Hepatocyte (in vitro differentiated cells): Measurements from ENCODE around the gene NRG2. TPM values are rescaled to one million over a fixed set of nuclear protein-coding genes. Genes with fewer than 3 reads are reported as not detected.

ENCODE experiments used
- DNase-seq: peaks from one replicate; pipeline ENCODE4 v3.0.0-alpha.2; 2016; ENCODE audit warnings: low spot score
- H2AFZ ChIP-seq: fragments of 200-600 bp; sonication (generic); 2 replicates; pipeline ENCODE4 v1.6.0; 2016; ENCODE audit warnings: antibody characterized with exemption, mild to moderate bottlenecking
- H3K27ac ChIP-seq: fragments of 200-600 bp; sonication (generic); 2 replicates; pipeline ENCODE4 v1.5.1; 2016; ENCODE audit warnings: mild to moderate bottlenecking
- H3K27me3 ChIP-seq: fragments of 200-600 bp; sonication (generic); 2 replicates; pipeline ENCODE4 v1.6.1; 2016
- H3K36me3 ChIP-seq: fragments of 200-600 bp; sonication (generic); replicated peaks from 2 replicates; pipeline ENCODE4 v1.5.1; 2016; ENCODE audit warnings: low read depth; ENCODE audit not compliant: insufficient read depth
- H3K4me1 ChIP-seq: fragments of 200-600 bp; sonication (generic); 2 replicates; pipeline ENCODE4 v1.5.1; 2016; ENCODE audit warnings: mild to moderate bottlenecking, moderate library complexity; ENCODE audit not compliant: insufficient read depth
- H3K4me2 ChIP-seq: fragments of 200-600 bp; sonication (generic); 2 replicates; pipeline ENCODE4 v1.6.0; 2016
- H3K4me3 ChIP-seq: fragments of 200-600 bp; sonication (generic); 2 replicates; pipeline ENCODE4 v1.5.1; 2016; ENCODE audit warnings: mild to moderate bottlenecking
- H3K79me2 ChIP-seq: fragments of 200-600 bp; sonication (generic); 2 replicates; pipeline ENCODE4 v1.6.0; 2017; ENCODE audit warnings: mild to moderate bottlenecking
- H3K9me2 ChIP-seq: fragments of 200-600 bp; sonication (generic); replicated peaks from 2 replicates; pipeline ENCODE4 v1.6.0; 2017; ENCODE audit warnings: mild to moderate bottlenecking; ENCODE audit not compliant: insufficient read depth
- H3K9me3 ChIP-seq: fragments of 200-600 bp; sonication (generic); 2 replicates; pipeline ENCODE4 v1.5.1; 2016; ENCODE audit warnings: low read depth, mild to moderate bottlenecking
- H4K20me1 ChIP-seq: fragments of 200-600 bp; sonication (generic); 2 replicates; pipeline ENCODE4 v1.6.0; 2016; ENCODE audit warnings: mild to moderate bottlenecking; ENCODE audit not compliant: insufficient read depth, poor library complexity, severe bottlenecking
- EZH2 ChIP-seq: fragments of 200-600 bp; sonication (generic); IDR thresholded peaks from 2 replicates; pipeline ENCODE4 v1.6.1; 2016; ENCODE audit warnings: antibody characterized with exemption, mild to moderate bottlenecking, borderline replicate concordance
- EZH2phosphoT487 ChIP-seq: fragments of 200-600 bp; sonication (generic); IDR thresholded peaks from one replicate; pipeline ENCODE4 v1.6.1; 2018; ENCODE audit warnings: antibody characterized with exemption, mild to moderate bottlenecking, low read depth, moderate library complexity; ENCODE audit not compliant: unreplicated experiment, severe bottlenecking
- WGBS: methylation state at CpG from one replicate; pipeline ENCODE4 v1.1.6; 2016; ENCODE audit warnings: low lambda C conversion rate; ENCODE audit errors: missing lambda C conversion rate; 5-methylcytosine and 5-hydroxymethylcytosine counted together
- polyA plus RNA-seq: library from polyadenylated mRNA; unstranded; fragments of >200 nt; fragmentation: Nextera tagmentation; extraction: Ambion mirVana; gene quantifications from 2 replicates; pipeline ENCODE4 v1.2.1, GENCODE V29; 2016
- total RNA-seq: library from RNA; depleted of rRNA; stranded (reverse); fragments of >200 nt; gene quantifications from 2 replicates; pipeline ENCODE4 v1.2.3, GENCODE V29; 2014
- TF ChIP-seq, protein P1 (sequence below): fragments of 200-600 bp; sonication (generic); IDR thresholded peaks from 2 replicates; pipeline ENCODE4 v1.5.1; 2016; ENCODE audit warnings: antibody characterized with exemption, mild to moderate bottlenecking; ENCODE audit not compliant: poor library complexity

The NRG2 gene
- total and polyA plus RNA-seq, 2 experiments from 2014 or later = 1.4 to 1.5 TPM

DNA sequence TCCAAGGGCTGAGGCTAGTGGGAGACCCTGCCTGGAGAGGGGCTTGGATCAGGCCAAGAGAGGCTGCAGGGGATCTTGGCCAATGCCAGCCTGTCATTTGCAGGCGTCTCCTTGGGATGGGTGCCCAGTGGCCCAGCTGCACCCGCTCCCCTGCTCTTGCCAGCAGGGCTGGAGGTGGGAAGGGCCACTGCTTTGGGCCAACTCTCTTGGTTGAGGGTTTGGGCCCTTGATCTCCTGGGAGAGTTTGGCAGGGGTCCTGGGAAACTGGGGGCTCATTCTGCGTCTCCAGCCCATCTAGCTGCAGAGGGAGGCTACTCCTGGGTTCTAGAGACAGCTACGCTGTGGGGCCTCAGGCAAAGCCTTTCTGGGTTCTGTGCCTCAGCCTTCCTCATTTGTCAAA, 237.0 kb downstream of the NRG2 start:
- Histone ChIP-seq H3K4me3 (no peak overlapping the region), H2AFZ (no peak overlapping the region), H3K27ac (no peak overlapping the region), H3K79me2 (no peaks in the 10 kb centered on the region), H3K4me2 (no peak overlapping the region), H3K27me3 (peaks cover 29% of the 10 kb centered on the region), H3K9me2 (no peaks in the 10 kb centered on the region), H3K36me3 (no peaks in the 10 kb centered on the region), H3K4me1 (no peaks in the 10 kb centered on the region), H3K9me3 (no peaks in the 10 kb centered on the region), H4K20me1 (no peaks in the 10 kb centered on the region)
- DNase-seq = no peak
- TF ChIP-seq EZH2 = no peak
- no peak for TF ChIP-seq EZH2phosphoT487
- TF ChIP-seq, protein P1, sequence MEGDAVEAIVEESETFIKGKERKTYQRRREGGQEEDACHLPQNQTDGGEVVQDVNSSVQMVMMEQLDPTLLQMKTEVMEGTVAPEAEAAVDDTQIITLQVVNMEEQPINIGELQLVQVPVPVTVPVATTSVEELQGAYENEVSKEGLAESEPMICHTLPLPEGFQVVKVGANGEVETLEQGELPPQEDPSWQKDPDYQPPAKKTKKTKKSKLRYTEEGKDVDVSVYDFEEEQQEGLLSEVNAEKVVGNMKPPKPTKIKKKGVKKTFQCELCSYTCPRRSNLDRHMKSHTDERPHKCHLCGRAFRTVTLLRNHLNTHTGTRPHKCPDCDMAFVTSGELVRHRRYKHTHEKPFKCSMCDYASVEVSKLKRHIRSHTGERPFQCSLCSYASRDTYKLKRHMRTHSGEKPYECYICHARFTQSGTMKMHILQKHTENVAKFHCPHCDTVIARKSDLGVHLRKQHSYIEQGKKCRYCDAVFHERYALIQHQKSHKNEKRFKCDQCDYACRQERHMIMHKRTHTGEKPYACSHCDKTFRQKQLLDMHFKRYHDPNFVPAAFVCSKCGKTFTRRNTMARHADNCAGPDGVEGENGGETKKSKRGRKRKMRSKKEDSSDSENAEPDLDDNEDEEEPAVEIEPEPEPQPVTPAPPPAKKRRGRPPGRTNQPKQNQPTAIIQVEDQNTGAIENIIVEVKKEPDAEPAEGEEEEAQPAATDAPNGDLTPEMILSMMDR = no peak
- 91% methylated on average over 4 of the region's 4 CpGs for WGBS

DNA sequence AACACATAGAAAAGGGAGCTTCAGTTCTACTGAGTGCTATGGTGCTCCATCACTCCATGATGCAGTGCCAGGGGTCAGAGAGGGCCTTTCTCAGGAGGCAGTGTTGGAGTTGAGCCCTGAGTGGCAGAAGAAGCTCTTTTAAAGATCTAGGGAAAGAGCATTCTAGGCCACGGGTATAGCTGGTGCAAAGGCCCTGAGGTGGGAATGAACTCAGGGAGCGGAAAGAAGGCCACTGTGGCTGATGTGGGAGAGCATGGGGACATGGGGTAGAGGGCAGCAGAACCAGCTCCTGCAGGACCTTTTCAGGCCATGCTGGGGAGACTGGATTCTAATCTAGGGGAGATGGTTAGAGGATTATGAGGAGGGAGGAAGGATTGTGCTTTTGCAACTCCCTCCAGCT, 237.6 kb downstream of the NRG2 start:
- no peaks in the 10 kb centered on the region for H3K9me2 ChIP-seq

DNA sequence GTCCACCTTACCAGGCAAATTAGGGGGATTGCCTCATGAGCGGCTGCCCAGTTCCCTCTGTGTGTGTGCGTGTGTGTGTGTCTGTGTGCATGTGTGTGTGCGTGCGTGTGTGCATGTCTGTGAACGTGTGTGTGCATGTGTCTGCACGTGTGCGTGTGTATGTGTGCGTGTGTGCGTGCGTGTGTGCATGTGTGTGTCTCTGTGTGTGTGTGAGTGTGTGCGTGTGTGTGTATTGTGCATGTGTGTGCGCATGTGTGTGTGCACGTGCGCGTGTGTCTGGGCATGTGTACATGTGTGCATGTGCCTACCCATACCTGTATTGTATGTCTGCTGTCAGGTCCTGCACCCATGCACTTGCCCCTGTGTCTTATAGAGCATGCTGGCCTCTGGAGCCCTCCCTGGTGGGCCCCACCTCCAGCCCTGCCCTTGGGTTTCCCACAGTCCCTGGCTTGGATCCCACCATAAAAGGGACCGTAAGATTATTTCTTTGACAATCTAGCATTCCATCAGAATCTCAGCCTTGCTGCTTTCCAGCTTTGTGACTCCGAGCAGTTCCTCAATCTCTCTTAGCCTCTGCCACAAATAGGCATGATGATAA, 238.2 kb downstream of the NRG2 start:
- no peaks in the 10 kb centered on the region for H4K20me1 ChIP-seq
- H3K36me3 ChIP-seq = no peaks in the 10 kb centered on the region
- H3K4me2 ChIP-seq = no peak overlapping the region
- no peak for TF ChIP-seq EZH2
- TF ChIP-seq EZH2phosphoT487 = no peak
- TF ChIP-seq, protein P1 = no peak
- no peak overlapping the region for H3K27ac ChIP-seq
- H3K79me2 ChIP-seq = no peaks in the 10 kb centered on the region
- H3K27me3 ChIP-seq = peaks cover 29% of the 10 kb centered on the region
- WGBS = 89% methylated on average over 17 of the region's 17 CpGs
- H3K4me3 ChIP-seq = no peak overlapping the region
- no peak for DNase-seq
- H3K4me1 ChIP-seq = no peaks in the 10 kb centered on the region
- no peaks in the 10 kb centered on the region for H3K9me2 ChIP-seq
- H2AFZ ChIP-seq = no peak overlapping the region
- H3K9me3 ChIP-seq = no peaks in the 10 kb centered on the region

More for the DNA sequence above, 237.6 kb downstream of the NRG2 start:
- no peaks in the 10 kb centered on the region for H3K79me2 ChIP-seq
- no peak overlapping the region for H3K4me3 ChIP-seq
- WGBS = 92% methylated on average over 2 of the region's 2 CpGs
- H2AFZ ChIP-seq = no peak overlapping the region
- H3K4me1 ChIP-seq = no peaks in the 10 kb centered on the region
- no peak for TF ChIP-seq EZH2
- DNase-seq = no peak
- no peaks in the 10 kb centered on the region for H3K36me3 ChIP-seq
- no peak overlapping the region for H3K27ac ChIP-seq
- H3K9me3 ChIP-seq = no peaks in the 10 kb centered on the region
- no peaks in the 10 kb centered on the region for H4K20me1 ChIP-seq
- H3K27me3 ChIP-seq = peaks cover 29% of the 10 kb centered on the region
- no peak overlapping the region for H3K4me2 ChIP-seq

DNA sequence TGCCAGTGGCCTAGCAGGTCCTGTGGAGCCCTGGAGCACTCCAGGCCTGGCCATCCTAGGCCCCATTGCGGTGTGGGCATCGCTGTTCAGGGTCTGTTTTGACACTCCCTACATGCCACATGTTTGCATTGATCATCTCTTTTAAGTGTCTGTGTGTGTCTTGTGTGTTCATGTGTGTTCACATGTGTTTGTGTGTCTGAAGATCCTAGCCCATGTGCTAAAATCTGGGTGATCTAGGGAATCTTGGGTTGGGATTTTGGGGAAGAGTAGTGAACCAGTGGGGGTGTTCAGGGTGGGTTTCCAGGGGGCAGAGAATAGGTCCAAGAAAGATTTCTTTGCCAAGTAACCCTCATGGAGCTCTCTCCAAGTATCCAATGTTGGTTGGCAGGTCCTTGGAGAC, 239.1 kb downstream of the NRG2 start:
- no peak for DNase-seq
- peaks cover 38% of the 10 kb centered on the region for H3K27me3 ChIP-seq
- no peaks in the 10 kb centered on the region for H3K79me2 ChIP-seq
- no peaks in the 10 kb centered on the region for H4K20me1 ChIP-seq
- no peaks in the 10 kb centered on the region for H3K4me1 ChIP-seq
- H3K4me3 ChIP-seq = no peak overlapping the region
- H3K27ac ChIP-seq = no peak overlapping the region
- no peaks in the 10 kb centered on the region for H3K36me3 ChIP-seq
- TF ChIP-seq, protein P1 = no peak
- TF ChIP-seq EZH2 = no peak
- 91% methylated on average over 2 of the region's 2 CpGs for WGBS
- H2AFZ ChIP-seq = no peak overlapping the region
- H3K9me3 ChIP-seq = no peaks in the 10 kb centered on the region
- no peak overlapping the region for H3K4me2 ChIP-seq
- no peaks in the 10 kb centered on the region for H3K9me2 ChIP-seq
